Neutrophil (primary cell): ENCODE measurements around the gene UBQLN4.
"Not testable (repeated sequence)": the region's sequence is repeated elsewhere in the genome, so short reads cannot be mapped to it uniquely, and the experiment has no call there.

Experiments
- H3K27ac ChIP-seq: fragments of 200-600 bp; sonication (generic); 2 replicates; pipeline ENCODE4 v1.5.1; 2016; ENCODE audit warnings: mild to moderate bottlenecking, moderate library complexity
- H3K27me3 ChIP-seq: fragments of 200-600 bp; sonication (generic); 2 replicates; pipeline ENCODE4 v1.6.0; 2016; ENCODE audit warnings: mild to moderate bottlenecking
- H3K36me3 ChIP-seq: fragments of 200-600 bp; sonication (generic); 2 replicates; pipeline ENCODE4 v1.5.1; 2017
- H3K4me1 ChIP-seq, 2 experiments: fragments of 200-600 bp in 1 of 2; sonication (generic) in 1 of 2; 1 replicate in 1 of 2; 2 replicates in 1 of 2; pipeline versions ENCODE4 v1.5.1 to v1.6.1; 2013 to 2016; ENCODE audit warnings: low read depth in 1 of 2, low read length in 1 of 2, mild to moderate bottlenecking in 1 of 2, moderate library complexity in 1 of 2; ENCODE audit not compliant: control insufficient read depth in 1 of 2, insufficient read depth in 1 of 2
- H3K4me3 ChIP-seq, 2 experiments: fragments of 200-600 bp in 1 of 2; sonication (generic) in 1 of 2; 1 replicate in 1 of 2; 2 replicates in 1 of 2; pipeline ENCODE4 v1.5.1; 2013 to 2016; ENCODE audit warnings: low read depth in 1 of 2, low read length in 1 of 2, mild to moderate bottlenecking in 1 of 2, moderate library complexity in 1 of 2
- H3K9me3 ChIP-seq: fragments of 200-600 bp; sonication (generic); 2 replicates; pipeline ENCODE4 v1.5.1; 2016
- TF ChIP-seq, protein P1 (sequence below): fragments of 200-600 bp; sonication (generic); IDR thresholded peaks from 2 replicates; pipeline ENCODE4 v1.5.1; 2016; ENCODE audit warnings: antibody characterized with exemption

The UBQLN4 gene

DNA sequence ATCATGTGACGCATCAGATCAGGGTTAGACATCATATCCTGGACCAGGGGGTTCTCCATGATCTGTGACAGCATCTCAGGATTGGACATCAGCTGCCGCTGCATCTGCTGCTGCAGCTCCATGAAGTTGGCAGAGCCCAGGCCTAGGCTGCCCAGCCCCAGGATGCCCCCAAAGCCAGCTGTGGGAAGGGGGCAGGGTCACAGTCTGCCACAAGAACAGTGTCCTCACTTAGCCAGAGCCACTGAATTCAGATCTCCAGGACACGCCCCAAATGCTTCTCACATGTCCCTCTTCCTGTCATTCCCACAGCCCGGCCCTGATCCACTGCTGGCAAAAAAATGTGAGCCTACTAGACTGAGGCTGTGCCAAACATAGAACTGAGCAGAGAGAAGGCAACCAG, 3.2 kb downstream of the UBQLN4 start:
- H3K9me3 ChIP-seq, result no peaks in the 10 kb centered on the region
- no peak overlapping the region for H3K4me3 ChIP-seq
- TF ChIP-seq, protein P1, sequence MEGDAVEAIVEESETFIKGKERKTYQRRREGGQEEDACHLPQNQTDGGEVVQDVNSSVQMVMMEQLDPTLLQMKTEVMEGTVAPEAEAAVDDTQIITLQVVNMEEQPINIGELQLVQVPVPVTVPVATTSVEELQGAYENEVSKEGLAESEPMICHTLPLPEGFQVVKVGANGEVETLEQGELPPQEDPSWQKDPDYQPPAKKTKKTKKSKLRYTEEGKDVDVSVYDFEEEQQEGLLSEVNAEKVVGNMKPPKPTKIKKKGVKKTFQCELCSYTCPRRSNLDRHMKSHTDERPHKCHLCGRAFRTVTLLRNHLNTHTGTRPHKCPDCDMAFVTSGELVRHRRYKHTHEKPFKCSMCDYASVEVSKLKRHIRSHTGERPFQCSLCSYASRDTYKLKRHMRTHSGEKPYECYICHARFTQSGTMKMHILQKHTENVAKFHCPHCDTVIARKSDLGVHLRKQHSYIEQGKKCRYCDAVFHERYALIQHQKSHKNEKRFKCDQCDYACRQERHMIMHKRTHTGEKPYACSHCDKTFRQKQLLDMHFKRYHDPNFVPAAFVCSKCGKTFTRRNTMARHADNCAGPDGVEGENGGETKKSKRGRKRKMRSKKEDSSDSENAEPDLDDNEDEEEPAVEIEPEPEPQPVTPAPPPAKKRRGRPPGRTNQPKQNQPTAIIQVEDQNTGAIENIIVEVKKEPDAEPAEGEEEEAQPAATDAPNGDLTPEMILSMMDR, result no peak
- H3K4me1 ChIP-seq, result peaks cover 11 to 21% of the 10 kb centered on the region in 2 experiments
- H3K36me3 ChIP-seq, result no peaks in the 10 kb centered on the region
- no peak overlapping the region for H3K27ac ChIP-seq
- no peaks in the 10 kb centered on the region for H3K27me3 ChIP-seq

- TF ChIP-seq, protein P1, result no peak
- H3K27me3 ChIP-seq, result no peaks in the 10 kb centered on the region
- no peak overlapping the region for H3K4me3 ChIP-seq
- peaks cover 7 to 8% of the 10 kb centered on the region in 2 experiments for H3K4me1 ChIP-seq
- H3K36me3 ChIP-seq, result no peaks in the 10 kb centered on the region
- H3K27ac ChIP-seq, result no peak overlapping the region
- no peaks in the 10 kb centered on the region for H3K9me3 ChIP-seq
Measured at GRCh38 chr1:156048663-156049258, 4.8 kb downstream of the UBQLN4 start.

- Histone ChIP-seq H3K36me3 (no peaks in the 10 kb centered on the region), H3K4me1 (no peaks in the 10 kb centered on the region), H3K4me3 (no peak overlapping the region), H3K9me3 (no peaks in the 10 kb centered on the region), H3K27me3 (no peaks in the 10 kb centered on the region), H3K27ac (no peak overlapping the region)
- TF ChIP-seq, protein P1, result no peak
Measured at GRCh38 chr1:156045076-156045475, 8.5 kb downstream of the UBQLN4 start.

GRCh38 chr1:156042828-156043227, 10.8 kb downstream of the UBQLN4 start:
- no peak overlapping the region for H3K27ac ChIP-seq
- no peak overlapping the region for H3K4me3 ChIP-seq
- H3K4me1 ChIP-seq, result no peaks in the 10 kb centered on the region
- TF ChIP-seq, protein P1, result no peak
- no peaks in the 10 kb centered on the region for H3K27me3 ChIP-seq
- H3K36me3 ChIP-seq, result no peaks in the 10 kb centered on the region
- no peaks in the 10 kb centered on the region for H3K9me3 ChIP-seq

- H3K4me1 ChIP-seq, H3K27me3 ChIP-seq, H3K9me3 ChIP-seq, H3K4me3 ChIP-seq, H3K27ac ChIP-seq, H3K36me3 ChIP-seq: not testable (repeated sequence)
Measured at GRCh38 chr1:156034991-156035390, 18.6 kb downstream of the UBQLN4 start.

GRCh38 chr1:156033011-156033410, 20.6 kb downstream of the UBQLN4 start:
- Histone ChIP-seq H3K9me3 (no peaks in the 10 kb centered on the region), H3K27me3 (no peaks in the 10 kb centered on the region), H3K27ac (no peak overlapping the region), H3K36me3 (no peaks in the 10 kb centered on the region), H3K4me3 (no peak overlapping the region), H3K4me1 (no peaks in the 10 kb centered on the region)
- TF ChIP-seq, protein P1, result no peak
